Mononuclear cell (primary cell): ENCODE results near the gene IGF2R. TPM values are rescaled to one million over a fixed set of nuclear protein-coding genes. Genes with fewer than 3 reads are reported as not detected.

ENCODE experiments used
- H3K27me3 ChIP-seq: 2 replicates; pipeline ENCODE4 v1.6.0; 2011; ENCODE audit warnings: low read length, control low read depth; ENCODE audit not compliant: insufficient read depth
- H3K4me1 ChIP-seq: 2 replicates; pipeline ENCODE4 v1.5.1; 2011; ENCODE audit warnings: mild to moderate bottlenecking, low read length, control low read depth; ENCODE audit not compliant: insufficient read depth
- H3K4me3 ChIP-seq: 2 replicates; pipeline ENCODE4 v1.5.1; 2011; ENCODE audit warnings: mild to moderate bottlenecking, low read length, moderate library complexity
- H3K9me3 ChIP-seq: 2 replicates; pipeline ENCODE4 v1.5.1; 2011; ENCODE audit warnings: low read depth, mild to moderate bottlenecking, control low read depth, low read length
- total RNA-seq: library from RNA; depleted of rRNA; stranded (reverse); fragments of >200 nt; gene quantifications from one replicate; pipeline ENCODE4 v1.2.3, GENCODE V29; 2012

IGF2R gene
- total RNA-seq, 1 donor: 49.3 TPM

DNA sequence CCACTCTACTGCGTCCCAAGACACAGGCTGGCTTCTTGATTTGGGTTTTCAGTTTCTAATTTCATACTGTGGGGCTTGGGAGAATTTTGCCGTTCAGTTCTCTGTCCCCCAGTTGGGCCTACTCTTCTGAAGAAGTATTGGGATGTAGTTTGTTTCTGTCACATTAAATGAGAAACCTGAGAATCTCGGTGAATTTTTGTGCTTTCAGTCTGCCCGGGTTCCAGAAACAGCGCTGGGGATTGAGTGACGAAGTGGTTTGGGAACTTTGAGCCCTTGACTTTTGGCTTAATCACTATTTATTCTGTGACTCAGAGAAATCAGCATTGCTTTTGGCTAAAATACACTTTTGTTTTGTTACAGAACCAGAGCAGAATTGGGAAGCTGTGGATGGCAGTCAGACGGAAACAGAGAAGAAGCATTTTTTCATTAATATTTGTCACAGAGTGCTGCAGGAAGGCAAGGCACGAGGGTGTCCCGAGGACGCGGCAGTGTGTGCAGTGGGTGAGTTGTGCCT lies 74.0 kb downstream of the IGF2R start:
- Histone ChIP-seq H3K27me3 (no peaks in the 10 kb centered on the region), H3K4me1 (no peaks in the 10 kb centered on the region), H3K4me3 (no peak overlapping the region), H3K9me3 (no peaks in the 10 kb centered on the region)

DNA sequence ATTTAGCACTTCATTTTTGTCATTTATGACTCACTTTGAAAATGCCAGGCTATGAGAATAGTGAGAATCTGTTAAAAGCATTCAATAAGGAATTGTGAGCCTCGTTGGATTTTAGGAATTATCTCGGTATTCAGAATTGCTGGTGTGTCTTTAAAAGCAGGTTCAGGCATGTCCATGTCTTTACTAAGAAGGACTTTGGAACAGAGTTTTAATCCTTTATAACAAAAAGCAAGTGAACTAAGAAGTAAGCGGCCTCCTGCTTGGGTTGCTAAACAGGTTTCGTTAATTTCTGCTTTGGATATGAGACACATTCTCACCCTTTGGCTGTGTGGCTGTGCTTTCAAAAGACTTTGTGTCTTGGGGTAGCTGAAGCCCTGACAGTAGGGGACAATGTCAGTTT lies 74.9 kb downstream of the IGF2R start:
- H3K4me1 ChIP-seq: no peaks in the 10 kb centered on the region
- no peak overlapping the region for H3K4me3 ChIP-seq
- H3K9me3 ChIP-seq: no peaks in the 10 kb centered on the region

DNA sequence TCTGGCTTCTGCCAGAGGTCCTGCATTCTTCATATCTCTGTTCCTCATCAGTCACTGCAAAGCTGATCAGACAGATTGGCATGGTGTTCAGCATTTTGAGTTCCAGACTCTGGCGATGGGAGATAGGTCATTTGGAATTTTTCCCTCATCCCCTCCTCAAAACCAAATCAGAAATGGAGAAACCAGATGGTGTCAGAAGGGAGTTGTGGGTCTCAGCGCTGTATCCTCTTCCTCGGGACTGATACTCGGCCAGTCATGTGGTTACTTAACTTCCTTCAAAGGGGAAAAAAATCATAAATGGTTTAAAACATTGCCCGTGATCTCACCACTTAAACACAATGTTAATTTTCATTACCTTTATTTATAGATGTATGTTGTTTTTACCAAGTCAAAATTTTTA lies 75.8 kb downstream of the IGF2R start:
- no peaks in the 10 kb centered on the region for H3K9me3 ChIP-seq
- no peak overlapping the region for H3K4me3 ChIP-seq
- no peaks in the 10 kb centered on the region for H3K4me1 ChIP-seq
- H3K27me3 ChIP-seq: no peaks in the 10 kb centered on the region

More for the DNA sequence above, 74.9 kb downstream of the IGF2R start:
- H3K27me3 ChIP-seq: no peaks in the 10 kb centered on the region

DNA sequence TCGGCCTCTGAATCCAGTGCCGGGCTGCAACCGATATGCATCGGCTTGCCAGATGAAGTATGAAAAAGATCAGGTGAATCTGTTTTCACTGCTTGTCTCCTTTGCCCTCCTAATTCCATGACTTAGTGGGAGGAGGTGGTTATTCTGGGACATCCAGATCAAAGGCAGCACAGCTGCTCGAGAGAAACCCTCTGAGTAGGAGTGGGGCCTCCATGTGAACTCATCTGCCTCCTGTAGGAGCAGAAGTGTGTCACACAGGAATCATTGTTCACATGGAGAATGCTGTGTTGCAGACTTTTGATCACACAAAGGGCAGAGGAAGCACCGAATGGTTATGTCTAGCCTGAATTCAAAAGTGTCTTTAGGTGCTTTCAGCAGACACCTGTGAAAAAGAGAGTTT lies 79.6 kb downstream of the IGF2R start:
- H3K4me1 ChIP-seq: no peaks in the 10 kb centered on the region
- no peaks in the 10 kb centered on the region for H3K9me3 ChIP-seq
- H3K27me3 ChIP-seq: no peaks in the 10 kb centered on the region
- H3K4me3 ChIP-seq: no peak overlapping the region

DNA sequence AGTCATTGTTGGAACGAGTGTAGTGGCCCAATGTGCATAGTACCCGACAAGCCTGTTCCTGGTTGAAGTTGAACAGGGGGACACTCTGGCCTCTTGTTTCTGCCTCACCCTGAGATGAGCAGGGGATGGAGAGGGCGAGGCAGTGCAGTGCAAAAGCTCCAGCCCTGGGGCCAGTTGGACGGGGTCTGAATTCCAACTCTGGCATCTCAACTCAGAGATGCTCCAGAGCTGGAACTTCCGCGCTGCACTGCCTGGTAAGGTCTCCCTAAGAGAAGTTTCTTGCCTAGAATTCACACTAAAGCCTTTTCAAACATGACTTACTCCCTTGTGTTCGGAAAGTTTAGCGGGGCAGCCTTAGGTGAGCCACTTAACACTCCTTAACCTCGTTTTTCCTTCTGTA lies 80.5 kb downstream of the IGF2R start:
- no peaks in the 10 kb centered on the region for H3K27me3 ChIP-seq
- H3K4me3 ChIP-seq: no peak overlapping the region
- H3K4me1 ChIP-seq: no peaks in the 10 kb centered on the region
- no peaks in the 10 kb centered on the region for H3K9me3 ChIP-seq

DNA sequence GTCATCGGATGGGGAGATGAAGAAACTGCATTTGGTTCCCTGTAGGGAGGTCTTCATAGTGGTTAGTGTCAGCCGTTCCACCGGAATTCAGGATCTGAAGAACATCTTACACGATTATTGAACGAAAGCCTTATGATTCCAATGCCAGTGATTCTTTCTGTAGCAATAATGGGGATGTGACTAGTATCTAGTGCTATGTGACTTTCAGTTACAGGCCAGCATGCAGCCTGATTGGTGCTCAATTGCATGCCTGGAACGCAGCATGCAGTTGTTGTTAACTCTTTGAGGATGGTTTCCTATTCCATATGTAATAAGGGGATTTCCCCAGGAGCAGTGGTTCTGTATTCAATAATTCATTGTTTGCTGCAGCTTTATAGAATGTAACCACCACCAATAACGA lies 81.1 kb downstream of the IGF2R start:
- Histone ChIP-seq H3K4me3 (no peak overlapping the region), H3K9me3 (no peaks in the 10 kb centered on the region), H3K27me3 (no peaks in the 10 kb centered on the region), H3K4me1 (no peaks in the 10 kb centered on the region)

DNA sequence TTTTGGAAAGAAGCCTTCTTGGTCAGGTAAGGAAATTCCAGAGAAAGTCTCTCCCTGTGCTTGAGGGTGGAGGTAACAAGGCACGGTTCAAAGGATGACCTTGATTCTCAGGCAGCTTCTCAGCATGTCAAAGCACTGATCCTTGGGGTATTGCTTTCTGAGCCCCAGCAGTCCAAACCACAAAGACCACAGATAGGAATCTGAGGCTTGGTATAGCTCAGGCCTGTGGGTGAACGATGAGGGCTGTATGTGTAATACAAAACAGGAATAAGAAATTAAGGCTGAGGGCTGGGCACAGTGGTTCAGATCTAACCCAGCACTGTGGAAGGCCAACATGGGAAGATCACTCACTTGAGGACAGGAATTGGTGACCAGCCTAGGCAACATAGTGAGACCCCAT lies 82.5 kb downstream of the IGF2R start:
- Histone ChIP-seq H3K4me3 (no peak overlapping the region), H3K4me1 (no peaks in the 10 kb centered on the region), H3K9me3 (no peaks in the 10 kb centered on the region), H3K27me3 (no peaks in the 10 kb centered on the region)

DNA sequence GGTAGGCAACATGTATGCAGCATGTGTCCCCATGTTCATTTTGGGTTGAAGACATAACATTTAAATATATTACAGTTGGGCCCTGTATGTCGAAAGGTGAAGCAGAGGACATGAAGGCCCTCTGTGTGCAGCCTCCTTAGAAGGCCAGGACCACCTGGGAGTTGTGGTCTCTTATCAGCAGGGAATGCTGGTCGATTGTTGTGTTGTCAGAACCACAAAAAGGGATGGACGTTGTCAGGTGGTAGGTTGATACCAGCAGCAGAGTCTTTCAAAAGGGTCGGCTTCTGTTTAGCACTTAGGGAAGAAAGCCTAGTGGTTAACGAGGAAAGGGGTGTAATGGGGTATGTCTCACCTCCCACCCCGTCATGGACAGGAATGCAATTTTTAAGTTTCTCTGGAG lies 85.4 kb downstream of the IGF2R start:
- no peaks in the 10 kb centered on the region for H3K4me1 ChIP-seq
- no peaks in the 10 kb centered on the region for H3K9me3 ChIP-seq
- no peaks in the 10 kb centered on the region for H3K27me3 ChIP-seq
- no peak overlapping the region for H3K4me3 ChIP-seq

DNA sequence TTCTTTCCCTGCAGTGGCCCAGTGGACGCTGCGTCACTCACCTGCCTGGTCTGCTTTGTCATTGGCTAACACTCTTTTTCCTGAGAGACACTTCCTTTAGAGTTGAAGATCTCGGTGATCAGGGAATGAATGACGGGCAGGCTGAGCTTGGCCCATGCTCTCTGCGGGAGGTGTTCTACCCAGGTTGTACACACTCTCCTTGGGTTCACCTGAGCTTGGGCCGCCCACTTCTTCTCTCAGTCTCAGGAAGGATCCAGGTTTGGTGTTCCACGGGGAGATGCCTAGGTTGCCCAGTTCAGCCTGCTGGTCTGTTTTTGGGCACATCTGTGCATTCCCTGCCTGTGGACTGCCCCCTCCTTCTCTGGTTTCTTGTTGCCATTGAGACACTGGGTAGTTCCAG lies 86.0 kb downstream of the IGF2R start:
- Histone ChIP-seq H3K4me3 (no peak overlapping the region), H3K9me3 (no peaks in the 10 kb centered on the region), H3K27me3 (no peaks in the 10 kb centered on the region), H3K4me1 (no peaks in the 10 kb centered on the region)

DNA sequence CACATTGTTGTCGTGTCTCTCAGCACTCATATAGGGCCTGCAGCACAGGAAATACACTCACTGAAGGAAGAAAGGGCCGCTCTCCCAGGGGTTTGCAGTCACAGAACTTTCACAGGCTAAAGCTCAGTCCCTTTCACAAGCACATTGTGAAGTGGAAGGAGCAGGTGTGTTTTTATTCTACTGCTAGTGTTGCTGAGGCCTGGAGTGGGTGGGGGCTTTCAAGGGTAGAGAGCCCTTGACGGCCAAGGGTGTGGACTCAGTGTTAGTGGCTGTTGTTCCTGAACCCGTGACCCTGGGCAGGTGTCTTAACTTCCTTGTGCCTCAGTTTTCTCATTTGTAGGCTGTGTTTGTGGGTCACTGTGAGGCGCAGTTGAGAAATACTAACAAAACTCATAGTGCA lies 86.5 kb downstream of the IGF2R start:
- Histone ChIP-seq H3K4me1 (no peaks in the 10 kb centered on the region), H3K9me3 (no peaks in the 10 kb centered on the region), H3K27me3 (no peaks in the 10 kb centered on the region), H3K4me3 (no peak overlapping the region)

DNA sequence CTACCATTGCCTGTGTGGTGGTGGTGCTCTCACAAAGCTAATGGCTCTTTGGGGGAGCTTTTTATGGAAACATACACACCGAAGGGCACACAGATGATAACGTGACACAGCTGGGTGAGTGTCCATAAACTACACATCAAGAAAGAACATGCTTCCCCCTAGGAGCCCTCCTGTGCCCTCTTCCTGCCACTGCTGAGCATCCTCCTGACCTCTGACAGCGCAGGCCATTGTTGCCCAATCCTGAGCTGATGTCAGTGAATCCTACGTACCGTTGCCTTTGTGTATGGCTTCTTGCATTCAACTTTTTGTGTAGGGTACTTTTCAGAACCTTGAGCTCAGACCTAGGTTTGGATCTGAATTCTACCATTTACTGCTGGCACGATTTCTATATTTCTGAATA lies 86.9 kb downstream of the IGF2R start:
- H3K4me3 ChIP-seq: no peak overlapping the region

DNA sequence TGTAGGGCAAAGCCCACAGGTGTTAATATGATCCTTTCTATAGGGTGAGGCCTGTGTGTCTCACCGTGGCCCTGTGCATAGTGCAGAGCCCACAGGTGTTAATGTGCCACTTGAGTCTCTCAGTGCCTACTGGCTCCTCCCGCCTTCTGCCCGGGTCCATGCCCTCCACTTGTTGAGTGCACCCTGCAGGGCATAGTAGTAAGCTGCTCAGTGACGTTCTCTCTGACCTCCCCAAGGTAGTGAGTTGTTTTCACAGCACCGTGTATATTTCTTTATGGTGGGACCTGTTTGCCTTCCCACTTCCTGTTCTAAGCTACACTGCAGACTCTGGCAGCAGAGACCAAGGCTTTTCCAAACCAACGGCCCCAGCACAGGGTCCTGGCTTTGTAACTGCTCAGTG lies 88.2 kb downstream of the IGF2R start:
- Histone ChIP-seq H3K9me3 (no peaks in the 10 kb centered on the region), H3K4me3 (no peak overlapping the region), H3K4me1 (no peaks in the 10 kb centered on the region), H3K27me3 (no peaks in the 10 kb centered on the region)

More for the DNA sequence above, 86.9 kb downstream of the IGF2R start:
- H3K9me3 ChIP-seq: no peaks in the 10 kb centered on the region
- H3K27me3 ChIP-seq: no peaks in the 10 kb centered on the region
- no peaks in the 10 kb centered on the region for H3K4me1 ChIP-seq

DNA sequence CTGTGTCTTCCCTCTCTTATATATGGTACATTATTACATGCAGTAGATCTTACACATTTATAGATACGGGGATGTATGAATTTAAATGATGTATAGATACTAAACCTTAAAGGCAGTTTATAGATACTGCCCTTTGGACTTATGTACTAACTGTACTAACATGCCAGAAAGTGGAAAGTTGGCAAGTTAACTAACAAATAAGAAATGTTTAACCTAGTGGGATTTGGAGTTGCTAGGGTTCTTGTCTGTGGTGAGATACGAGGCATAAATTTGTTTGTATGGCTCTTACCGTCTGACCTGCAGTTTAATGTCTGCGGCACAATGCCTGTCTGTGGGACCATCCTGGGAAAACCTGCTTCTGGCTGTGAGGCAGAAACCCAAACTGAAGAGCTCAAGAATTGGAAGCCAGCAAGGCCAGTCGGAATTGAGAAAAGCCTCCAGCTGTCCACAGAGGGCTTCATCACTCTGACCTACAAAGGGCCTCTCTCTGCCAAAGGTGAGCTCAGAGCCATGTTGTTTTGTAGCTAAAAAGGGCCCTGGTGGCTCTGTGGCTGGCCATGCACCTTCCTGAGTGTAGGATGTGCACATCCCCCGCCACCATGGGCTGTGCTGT lies 89.8 kb downstream of the IGF2R start:
- no peaks in the 10 kb centered on the region for H3K9me3 ChIP-seq
- no peaks in the 10 kb centered on the region for H3K4me1 ChIP-seq

DNA sequence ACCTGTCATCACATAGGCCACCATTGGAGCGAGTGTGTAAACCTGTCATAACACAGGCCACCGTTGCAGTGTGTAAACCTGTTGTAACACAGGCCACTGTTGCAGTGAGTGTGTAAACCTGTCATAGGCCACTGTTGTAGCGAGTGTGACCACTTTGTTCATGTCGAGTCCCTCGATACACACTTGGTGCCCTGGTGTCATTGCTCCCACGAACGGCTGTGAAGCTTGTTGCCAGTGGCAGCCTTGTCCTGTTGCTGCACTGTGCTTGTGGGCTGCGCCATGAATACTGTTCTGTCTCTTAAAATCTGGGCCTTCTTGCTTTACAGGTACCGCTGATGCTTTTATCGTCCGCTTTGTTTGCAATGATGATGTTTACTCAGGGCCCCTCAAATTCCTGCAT lies 91.3 kb downstream of the IGF2R start:
- Histone ChIP-seq H3K4me3 (no peak overlapping the region), H3K4me1 (no peaks in the 10 kb centered on the region), H3K27me3 (no peaks in the 10 kb centered on the region), H3K9me3 (no peaks in the 10 kb centered on the region)

More for the DNA sequence above, 89.8 kb downstream of the IGF2R start:
- Histone ChIP-seq H3K4me3 (no peak overlapping the region), H3K27me3 (no peaks in the 10 kb centered on the region)

DNA sequence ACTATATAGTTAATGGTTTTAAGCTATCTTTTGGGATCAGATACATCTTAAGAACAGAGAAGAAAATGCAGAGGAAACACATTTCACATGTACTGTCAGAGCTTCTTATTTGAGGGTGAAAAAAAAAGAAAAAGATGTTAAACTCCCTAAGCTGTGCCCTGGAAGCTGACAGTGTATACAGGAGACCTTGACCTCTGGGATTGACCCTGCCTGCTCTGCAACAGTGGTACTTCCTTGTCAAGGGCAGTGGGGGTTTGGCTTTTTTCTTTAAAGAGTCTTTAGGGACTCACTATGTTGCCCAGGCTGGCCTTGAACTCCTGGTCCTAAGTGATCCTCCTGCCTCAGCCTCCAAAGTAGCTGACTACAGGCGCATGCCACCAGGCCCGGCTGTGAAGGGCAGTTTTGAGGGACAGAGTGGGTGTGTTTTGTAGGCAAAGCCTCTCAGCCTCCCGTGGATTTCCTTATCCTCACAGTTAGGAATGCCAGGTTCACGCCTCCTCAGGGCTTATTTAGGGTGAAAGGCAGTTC lies 92.1 kb downstream of the IGF2R start:
- Histone ChIP-seq H3K4me1 (no peaks in the 10 kb centered on the region), H3K27me3 (no peaks in the 10 kb centered on the region), H3K9me3 (no peaks in the 10 kb centered on the region), H3K4me3 (no peak overlapping the region)

DNA sequence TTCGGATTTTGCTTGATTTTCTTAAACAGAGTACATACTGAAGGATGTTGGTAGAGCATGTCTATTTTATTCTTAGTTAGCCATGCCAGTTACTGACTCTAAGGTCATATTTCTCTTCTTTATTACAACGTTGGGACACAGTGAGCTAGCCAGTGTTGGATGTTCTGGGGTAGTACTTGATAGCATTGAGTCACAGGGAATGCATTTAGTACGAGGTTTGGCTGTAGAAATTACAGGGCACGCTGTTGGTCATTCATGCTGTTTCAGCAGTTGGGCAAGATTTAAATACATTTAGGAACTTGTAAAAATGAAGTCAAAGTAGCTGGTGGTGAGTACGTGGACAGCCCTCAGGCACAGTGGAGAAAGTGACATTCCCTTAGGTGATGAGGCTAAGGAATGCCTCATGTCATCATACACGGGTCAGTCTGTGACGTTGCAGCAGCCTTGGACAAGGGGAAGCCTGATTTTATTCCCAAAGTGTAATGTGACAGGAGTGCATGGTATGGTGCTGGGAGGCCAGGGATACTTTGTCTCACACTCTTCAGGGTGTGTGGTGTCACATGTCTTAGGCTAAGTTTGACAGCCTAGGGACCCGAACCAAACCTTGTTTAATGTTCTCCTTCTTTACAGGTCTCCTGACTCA lies 95.0 kb downstream of the IGF2R start:
- H3K27me3 ChIP-seq: no peaks in the 10 kb centered on the region
- no peak overlapping the region for H3K4me3 ChIP-seq
- H3K4me1 ChIP-seq: peaks cover 9% of the 10 kb centered on the region
- no peaks in the 10 kb centered on the region for H3K9me3 ChIP-seq
